GM12878 (cell line): ENCODE measurements around the gene NUDT6. TPM values are rescaled to one million over a fixed set of nuclear protein-coding genes. Genes with fewer than 3 reads are reported as not detected.

ENCODE experiments used
- ASH2L ChIP-seq: fragments of 300-600, 200-600 bp; sonication (generic); IDR thresholded peaks from 2 replicates; pipeline ENCODE4 v1.6.1; 2017; ENCODE audit warnings: low read depth, mild to moderate bottlenecking, borderline replicate concordance
- CBFB ChIP-seq: IDR thresholded peaks from 2 replicates; pipeline ENCODE4 v1.6.1; 2016; ENCODE audit warnings: antibody characterized with exemption, low read depth
- CREB1 ChIP-seq: IDR thresholded peaks from 2 replicates; pipeline ENCODE4 v1.6.1; 2012; ENCODE audit warnings: low read depth, mild to moderate bottlenecking, inconsistent platforms
- EGR1 ChIP-seq, 2 experiments: IDR thresholded peaks; 1 replicate in 1 of 2; 2 replicates in 1 of 2; pipeline ENCODE4 v1.6.1; 2011 to 2012; ENCODE audit warnings: low read depth in 2 of 2, low read length in 2 of 2, borderline replicate concordance in 1 of 2, mild to moderate bottlenecking in 1 of 2, moderate library complexity in 1 of 2
- GABPA ChIP-seq: IDR thresholded peaks from 2 replicates; pipeline ENCODE4 v1.6.1; 2014; ENCODE audit warnings: antibody characterized with exemption, low read depth, mild to moderate bottlenecking, inconsistent platforms
- HDAC6 ChIP-seq: fragments of 200-600 bp; sonication (generic); IDR thresholded peaks from one replicate; pipeline ENCODE4 v1.8.0; 2017; ENCODE audit warnings: antibody characterized with exemption; ENCODE audit not compliant: unreplicated experiment
- IRF3 ChIP-seq: fragments of 450-650 bp; IDR thresholded peaks from 2 replicates; pipeline ENCODE4 v1.6.1; 2014; ENCODE audit warnings: mild to moderate bottlenecking
- KAT2A ChIP-seq: conservative IDR thresholded peaks from 2 replicates; pipeline ENCODE4 v1.6.1; 2011; ENCODE audit warnings: low read depth, low read length; ENCODE audit not compliant: control insufficient read depth
- LARP7 ChIP-seq: fragments of 450-650 bp; IDR thresholded peaks from 2 replicates; pipeline ENCODE4 v1.6.1; 2017; ENCODE audit warnings: mild to moderate bottlenecking
- MLLT1 ChIP-seq: fragments of 450-650 bp; IDR thresholded peaks from 2 replicates; pipeline ENCODE4 v1.6.1; 2016; ENCODE audit warnings: mild to moderate bottlenecking
- MXI1 ChIP-seq: fragments of 150-350 bp; IDR thresholded peaks from 2 replicates; pipeline ENCODE4 v1.6.1; 2011; ENCODE audit warnings: low read depth, mild to moderate bottlenecking, inconsistent platforms, low read length, improper control_type of control experiment
- PML ChIP-seq: IDR thresholded peaks from 2 replicates; pipeline ENCODE4 v1.6.1; 2012; ENCODE audit warnings: low read length, inconsistent platforms
- RB1 ChIP-seq: fragments of 450-650 bp; formaldehyde crosslinking; IDR thresholded peaks from 2 replicates; pipeline ENCODE4 v1.6.1; 2017; ENCODE audit warnings: mild to moderate bottlenecking, borderline replicate concordance
- RUNX3 ChIP-seq: IDR thresholded peaks from 2 replicates; pipeline ENCODE4 v1.6.1; 2012; ENCODE audit warnings: low read length, inconsistent platforms
- SIN3A ChIP-seq: IDR thresholded peaks from 2 replicates; pipeline ENCODE4 v1.6.1; 2012; ENCODE audit warnings: low read depth, low read length, improper control_type of control experiment
- SREBF1 ChIP-seq: IDR thresholded peaks from 2 replicates; pipeline ENCODE4 v1.6.1; 2012; ENCODE audit warnings: mild to moderate bottlenecking, low read length
- STAT1 ChIP-seq: fragments of 450-650 bp; conservative IDR thresholded peaks from 2 replicates; pipeline ENCODE4 v1.6.1; 2014; ENCODE audit warnings: antibody characterized with exemption, mild to moderate bottlenecking
- TAF1 ChIP-seq: IDR thresholded peaks from 2 replicates; pipeline ENCODE4 v1.6.1; 2011; ENCODE audit warnings: mild to moderate bottlenecking, low read depth, low read length, borderline replicate concordance
- TCF3 ChIP-seq: IDR thresholded peaks from 2 replicates; pipeline ENCODE4 v1.6.1; 2012; ENCODE audit warnings: low read depth, mild to moderate bottlenecking, low read length, borderline replicate concordance; ENCODE audit not compliant: insufficient read depth
- USF2 ChIP-seq: IDR thresholded peaks from 2 replicates; pipeline ENCODE4 v1.6.1; 2011; ENCODE audit warnings: low read depth, low read length, improper control_type of control experiment, borderline replicate concordance
- WRNIP1 ChIP-seq: IDR thresholded peaks from 2 replicates; pipeline ENCODE4 v1.6.1; 2011; ENCODE audit warnings: low read depth, low read length, improper control_type of control experiment, borderline replicate concordance
- polyA plus RNA-seq, 11 experiments: library from polyadenylated mRNA; depleted of rRNA in 4 of 11; unstranded in 6 of 11; stranded (reverse) in 5 of 11; fragments of >200 nt; fragmentation: Nextera tagmentation in 4 of 11; fragmentation: Illumina TruSeq in 1 of 11; extraction: Ambion mirVana in 4 of 11; extraction: Trizol in 1 of 11; gene quantifications; 1 replicate in 1 of 11; 2 replicates in 10 of 11; pipeline versions ENCODE4 v1.2.1 to v1.2.3, GENCODE V29; 2011 to 2016; ENCODE audit warnings: inconsistent platforms in 2 of 11, missing spikeins in 2 of 11, low read depth in 1 of 11
- total RNA-seq, 4 experiments: library from RNA; depleted of rRNA in 3 of 4; stranded (reverse); fragments of >200 nt in 3 of 4; fragmentation: Illumina TruSeq in 1 of 4; extraction: Trizol in 1 of 4; gene quantifications; 2 replicates each; pipeline versions ENCODE4 v1.2.1 to v1.2.3, GENCODE V29; 2013 to 2021
- TF ChIP-seq, protein P1 (sequence below): fragments of 450-650 bp; conservative IDR thresholded peaks from 2 replicates; pipeline ENCODE4 v1.6.1; 2017; ENCODE audit warnings: mild to moderate bottlenecking, moderate library complexity
- TF ChIP-seq, protein P2 (sequence below): IDR thresholded peaks from 2 replicates; pipeline ENCODE4 v1.6.1; 2012; ENCODE audit warnings: low read length, inconsistent platforms

Gene NUDT6
- total and polyA plus RNA-seq, 10 of the 15 experiments (the other 5 are each of a cell fraction or from before 2014, with no cell fraction given), result 3.9 to 12.4 (median 6.8) TPM

GRCh38 chr4:122922877-122923511, 597 bp upstream of the NUDT6 start (continued):
- peak; percentile 64; the same call in 1 of the 2 replicates for TF ChIP-seq RB1
- 0 out of 2 replicates have a peak, but pooled peaks have one; percentile 31 for TF ChIP-seq SREBF1
- TF ChIP-seq RUNX3, result no peak; the same call in 1 of the 2 replicates
- no peak for TF ChIP-seq CBFB
- no peak for TF ChIP-seq HDAC6
- peak; percentile 94 for TF ChIP-seq GABPA
- TF ChIP-seq EGR1 (IDR thresholded peaks at IDR 0.05; ENCODE audit: borderline replicate concordance in 1 of 2, low read depth in 2 of 2, low read length in 2 of 2), result peak in 1 of 2 experiments; percentile 71; a peak in 2 of 3 replicates
- peak; percentile 89 for TF ChIP-seq SIN3A
- no peak for TF ChIP-seq IRF3
- TF ChIP-seq STAT1, result no peak; the same call in 1 of the 2 replicates
- peak; percentile 90 for TF ChIP-seq MXI1
- TF ChIP-seq TAF1, result peak; percentile 78; the same call in 1 of the 2 replicates
- 0 out of 2 replicates have a peak, but pooled peaks have one; percentile 73 for TF ChIP-seq WRNIP1
- no peak for TF ChIP-seq KAT2A
- no peak for TF ChIP-seq TCF3
- TF ChIP-seq CREB1, result peak; percentile 75
- TF ChIP-seq, protein P1, sequence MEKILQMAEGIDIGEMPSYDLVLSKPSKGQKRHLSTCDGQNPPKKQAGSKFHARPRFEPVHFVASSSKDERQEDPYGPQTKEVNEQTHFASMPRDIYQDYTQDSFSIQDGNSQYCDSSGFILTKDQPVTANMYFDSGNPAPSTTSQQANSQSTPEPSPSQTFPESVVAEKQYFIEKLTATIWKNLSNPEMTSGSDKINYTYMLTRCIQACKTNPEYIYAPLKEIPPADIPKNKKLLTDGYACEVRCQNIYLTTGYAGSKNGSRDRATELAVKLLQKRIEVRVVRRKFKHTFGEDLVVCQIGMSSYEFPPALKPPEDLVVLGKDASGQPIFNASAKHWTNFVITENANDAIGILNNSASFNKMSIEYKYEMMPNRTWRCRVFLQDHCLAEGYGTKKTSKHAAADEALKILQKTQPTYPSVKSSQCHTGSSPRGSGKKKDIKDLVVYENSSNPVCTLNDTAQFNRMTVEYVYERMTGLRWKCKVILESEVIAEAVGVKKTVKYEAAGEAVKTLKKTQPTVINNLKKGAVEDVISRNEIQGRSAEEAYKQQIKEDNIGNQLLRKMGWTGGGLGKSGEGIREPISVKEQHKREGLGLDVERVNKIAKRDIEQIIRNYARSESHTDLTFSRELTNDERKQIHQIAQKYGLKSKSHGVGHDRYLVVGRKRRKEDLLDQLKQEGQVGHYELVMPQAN, result peak; percentile 97
- TF ChIP-seq, protein P2, sequence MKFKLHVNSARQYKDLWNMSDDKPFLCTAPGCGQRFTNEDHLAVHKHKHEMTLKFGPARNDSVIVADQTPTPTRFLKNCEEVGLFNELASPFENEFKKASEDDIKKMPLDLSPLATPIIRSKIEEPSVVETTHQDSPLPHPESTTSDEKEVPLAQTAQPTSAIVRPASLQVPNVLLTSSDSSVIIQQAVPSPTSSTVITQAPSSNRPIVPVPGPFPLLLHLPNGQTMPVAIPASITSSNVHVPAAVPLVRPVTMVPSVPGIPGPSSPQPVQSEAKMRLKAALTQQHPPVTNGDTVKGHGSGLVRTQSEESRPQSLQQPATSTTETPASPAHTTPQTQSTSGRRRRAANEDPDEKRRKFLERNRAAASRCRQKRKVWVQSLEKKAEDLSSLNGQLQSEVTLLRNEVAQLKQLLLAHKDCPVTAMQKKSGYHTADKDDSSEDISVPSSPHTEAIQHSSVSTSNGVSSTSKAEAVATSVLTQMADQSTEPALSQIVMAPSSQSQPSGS, result no peak
- TF ChIP-seq LARP7, result no peak
- TF ChIP-seq MLLT1, result 0 out of 2 replicates have a peak, but pooled peaks have one; percentile 26
- TF ChIP-seq USF2, result no peak
- no peak for TF ChIP-seq PML
- peak; percentile 31; the same call in 1 of the 2 replicates for TF ChIP-seq ASH2L
